Measurements from ENCODE around the gene TACC2.

Gene TACC2

GRCh38 chr10:122126763-122127659, 138.0 kb downstream of the TACC2 start:
- DNase-seq, result no peak

- no peak for DNase-seq
Measured at GRCh38 chr10:122127943-122128342, 139.0 kb downstream of the TACC2 start.

GRCh38 chr10:122128357-122128756, 139.4 kb downstream of the TACC2 start:
- no peak for DNase-seq

GRCh38 chr10:122130474-122131110, 141.6 kb downstream of the TACC2 start:
- no peak for DNase-seq

- no peak for DNase-seq
Measured at GRCh38 chr10:122132331-122132755, 143.4 kb downstream of the TACC2 start.

- no peak for DNase-seq
Measured at GRCh38 chr10:122132882-122133565, 144.1 kb downstream of the TACC2 start.

- no peak for DNase-seq
Measured at GRCh38 chr10:122135251-122136025, 146.5 kb downstream of the TACC2 start.

GRCh38 chr10:122138831-122139625, 150.1 kb downstream of the TACC2 start:
- no peak for DNase-seq

- no peak for DNase-seq
Measured at GRCh38 chr10:122139627-122140170, 150.7 kb downstream of the TACC2 start.

GRCh38 chr10:122140461-122140902, 151.5 kb downstream of the TACC2 start:
- DNase-seq, result no peak

- no peak for DNase-seq
Measured at GRCh38 chr10:122140941-122141623, 152.1 kb downstream of the TACC2 start.

- no peak for DNase-seq
Measured at GRCh38 chr10:122141821-122142640, 153.1 kb downstream of the TACC2 start.

- DNase-seq, result peak; percentile 53 to 62
Measured at GRCh38 chr10:122142641-122143237, 153.8 kb downstream of the TACC2 start.

GRCh38 chr10:122143238-122143841, 154.4 kb downstream of the TACC2 start:
- no peak for DNase-seq

GRCh38 chr10:122144199-122144598, 155.2 kb downstream of the TACC2 start:
- DNase-seq, result no peak

GRCh38 chr10:122145113-122145512, 156.2 kb downstream of the TACC2 start:
- DNase-seq, result no peak

GRCh38 chr10:122147663-122148062, 158.7 kb downstream of the TACC2 start:
- no peak for DNase-seq

GRCh38 chr10:122148876-122149560, 160.1 kb downstream of the TACC2 start:
- no peak for DNase-seq
